ENCODE results near the gene CLDN5. TPM values are rescaled to one million over a fixed set of nuclear protein-coding genes. Genes with fewer than 3 reads are reported as not detected.

CLDN5 gene
- total RNA-seq, 1 donor from 2014 or later, result not detected

DNA sequence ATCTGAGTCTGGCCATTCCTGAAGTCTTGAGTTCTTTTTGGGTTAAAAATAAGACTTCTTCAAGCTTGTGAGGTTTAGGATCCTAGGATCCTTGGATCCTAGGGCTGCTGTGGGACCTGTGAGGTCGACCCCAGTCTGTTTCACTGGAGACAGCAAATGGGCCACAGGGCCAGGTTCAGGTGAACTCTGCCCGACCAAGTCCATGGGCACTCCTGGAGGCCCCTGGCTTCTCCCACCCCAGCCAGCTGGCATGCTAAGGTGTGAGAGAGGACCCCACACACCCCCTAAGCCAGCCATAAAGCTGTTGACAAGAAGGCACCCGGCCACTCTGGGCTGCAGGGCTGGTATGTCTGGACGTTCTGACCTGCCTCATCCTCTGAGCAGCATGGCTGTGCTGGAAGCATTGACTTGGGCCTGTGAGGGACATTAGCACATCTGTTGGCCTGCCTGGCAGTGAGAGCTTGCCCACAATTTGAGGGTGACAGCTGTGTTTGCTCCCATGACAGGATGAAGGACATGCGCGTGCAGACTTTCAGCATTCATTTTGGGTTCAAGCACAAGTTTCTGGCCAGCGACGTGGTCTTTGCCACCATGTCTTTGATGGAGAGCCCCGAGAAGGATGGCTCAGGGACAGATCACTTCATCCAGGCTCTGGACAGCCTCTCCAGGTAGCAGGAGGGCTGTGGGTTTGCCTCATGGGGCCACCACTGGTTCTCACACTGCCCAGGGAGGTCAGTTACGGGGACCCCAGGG, 16.0 kb downstream of the CLDN5 start:
- Mint-ChIP-seq H3K27me3 (ENCODE audit: unreplicated experiment) (no peaks in the 10 kb centered on the region), H3K36me3 (ENCODE audit: unreplicated experiment) (peaks cover 5% of the 10 kb centered on the region), H3K27ac (ENCODE audit: unreplicated experiment) (no peak overlapping the region), H3K4me1 (ENCODE audit: unreplicated experiment) (no peaks in the 10 kb centered on the region), H3K4me3 (ENCODE audit: unreplicated experiment) (no peak overlapping the region), H3K9me3 (ENCODE audit: unreplicated experiment) (no peaks in the 10 kb centered on the region)
- TF ChIP-seq, protein P1, sequence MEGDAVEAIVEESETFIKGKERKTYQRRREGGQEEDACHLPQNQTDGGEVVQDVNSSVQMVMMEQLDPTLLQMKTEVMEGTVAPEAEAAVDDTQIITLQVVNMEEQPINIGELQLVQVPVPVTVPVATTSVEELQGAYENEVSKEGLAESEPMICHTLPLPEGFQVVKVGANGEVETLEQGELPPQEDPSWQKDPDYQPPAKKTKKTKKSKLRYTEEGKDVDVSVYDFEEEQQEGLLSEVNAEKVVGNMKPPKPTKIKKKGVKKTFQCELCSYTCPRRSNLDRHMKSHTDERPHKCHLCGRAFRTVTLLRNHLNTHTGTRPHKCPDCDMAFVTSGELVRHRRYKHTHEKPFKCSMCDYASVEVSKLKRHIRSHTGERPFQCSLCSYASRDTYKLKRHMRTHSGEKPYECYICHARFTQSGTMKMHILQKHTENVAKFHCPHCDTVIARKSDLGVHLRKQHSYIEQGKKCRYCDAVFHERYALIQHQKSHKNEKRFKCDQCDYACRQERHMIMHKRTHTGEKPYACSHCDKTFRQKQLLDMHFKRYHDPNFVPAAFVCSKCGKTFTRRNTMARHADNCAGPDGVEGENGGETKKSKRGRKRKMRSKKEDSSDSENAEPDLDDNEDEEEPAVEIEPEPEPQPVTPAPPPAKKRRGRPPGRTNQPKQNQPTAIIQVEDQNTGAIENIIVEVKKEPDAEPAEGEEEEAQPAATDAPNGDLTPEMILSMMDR (IDR thresholded peaks at IDR 0.05), result no peak
- no peak for DNase-seq (ENCODE audit: extremely low spot score, unreplicated experiment)

DNA sequence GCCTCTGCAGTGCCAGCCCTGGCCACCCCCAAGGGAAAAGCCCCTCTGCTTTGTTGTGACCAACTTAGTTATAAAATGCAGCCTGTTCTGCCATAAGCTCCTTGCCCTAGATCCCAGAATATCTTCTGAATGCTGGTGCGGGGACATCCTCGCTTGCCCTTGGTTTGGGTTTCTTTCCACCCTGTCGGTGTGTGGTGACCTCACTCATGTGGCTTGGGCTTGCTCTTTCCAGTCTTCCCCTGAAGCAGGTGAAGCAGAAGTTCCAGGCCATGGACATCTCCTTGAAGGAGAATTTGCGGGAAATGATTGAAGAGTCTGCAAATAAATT, 16.7 kb downstream of the CLDN5 start:
- Mint-ChIP-seq H3K9me3 (ENCODE audit: unreplicated experiment) (no peaks in the 10 kb centered on the region), H3K4me3 (ENCODE audit: unreplicated experiment) (no peak overlapping the region), H3K4me1 (ENCODE audit: unreplicated experiment) (no peaks in the 10 kb centered on the region), H3K27me3 (ENCODE audit: unreplicated experiment) (no peaks in the 10 kb centered on the region), H3K27ac (ENCODE audit: unreplicated experiment) (no peak overlapping the region), H3K36me3 (ENCODE audit: unreplicated experiment) (peaks cover under 1% of the 10 kb centered on the region)
- TF ChIP-seq, protein P1 (IDR thresholded peaks at IDR 0.05), result no peak
- DNase-seq (ENCODE audit: extremely low spot score, unreplicated experiment), result no peak

DNA sequence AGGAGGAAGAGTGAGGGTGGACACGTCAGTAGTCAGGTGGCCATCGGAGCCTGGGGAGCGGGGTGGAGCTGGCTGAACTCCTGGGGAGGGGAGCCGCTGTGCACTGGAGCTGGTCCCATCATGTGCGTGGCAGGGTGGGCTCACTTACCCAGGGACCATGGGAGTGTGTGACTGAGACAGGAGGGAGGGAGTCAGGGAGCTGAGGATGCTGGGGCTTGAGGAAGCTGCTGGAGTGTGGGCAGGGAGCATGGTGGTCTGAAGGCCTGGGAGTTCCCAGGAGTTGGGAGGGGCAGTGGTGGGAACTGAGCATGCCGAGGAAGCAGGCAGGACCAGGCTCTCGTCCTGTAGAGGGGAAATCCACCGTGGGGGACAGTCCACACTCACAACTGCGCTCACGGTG, 18.0 kb downstream of the CLDN5 start:
- TF ChIP-seq, protein P1 (IDR thresholded peaks at IDR 0.05), result no peak
- DNase-seq (ENCODE audit: extremely low spot score, unreplicated experiment), result no peak
- Mint-ChIP-seq H3K27ac (ENCODE audit: unreplicated experiment) (no peak overlapping the region), H3K9me3 (ENCODE audit: unreplicated experiment) (no peaks in the 10 kb centered on the region), H3K27me3 (ENCODE audit: unreplicated experiment) (no peaks in the 10 kb centered on the region), H3K4me3 (ENCODE audit: unreplicated experiment) (no peak overlapping the region), H3K4me1 (ENCODE audit: unreplicated experiment) (no peaks in the 10 kb centered on the region), H3K36me3 (ENCODE audit: unreplicated experiment) (no peaks in the 10 kb centered on the region)

DNA sequence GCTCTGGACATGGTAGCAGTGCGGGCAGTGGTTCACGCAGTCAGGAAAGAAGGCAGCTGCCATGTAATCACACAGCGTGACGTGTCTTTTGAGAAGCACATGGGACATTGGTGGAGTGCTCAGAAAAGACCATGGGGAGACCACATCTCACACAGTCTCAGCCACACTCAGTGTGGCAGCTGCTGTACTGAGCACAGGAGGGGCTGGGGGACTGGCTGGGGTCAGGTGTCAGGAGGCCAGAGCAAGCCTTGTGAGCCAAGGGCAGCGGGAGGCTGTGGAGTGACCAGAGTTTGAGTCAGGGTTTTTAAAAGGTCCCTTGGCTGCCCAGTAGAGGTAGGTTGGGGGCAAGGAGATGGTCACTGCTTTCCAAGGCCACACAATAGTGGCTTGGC, 18.5 kb downstream of the CLDN5 start:
- TF ChIP-seq, protein P1 (IDR thresholded peaks at IDR 0.05), result no peak
- Mint-ChIP-seq H3K27ac (ENCODE audit: unreplicated experiment) (no peak overlapping the region), H3K9me3 (ENCODE audit: unreplicated experiment) (no peaks in the 10 kb centered on the region), H3K4me1 (ENCODE audit: unreplicated experiment) (no peaks in the 10 kb centered on the region), H3K4me3 (ENCODE audit: unreplicated experiment) (no peak overlapping the region), H3K27me3 (ENCODE audit: unreplicated experiment) (no peaks in the 10 kb centered on the region), H3K36me3 (ENCODE audit: unreplicated experiment) (no peaks in the 10 kb centered on the region)
- DNase-seq (ENCODE audit: extremely low spot score, unreplicated experiment), result no peak

DNA sequence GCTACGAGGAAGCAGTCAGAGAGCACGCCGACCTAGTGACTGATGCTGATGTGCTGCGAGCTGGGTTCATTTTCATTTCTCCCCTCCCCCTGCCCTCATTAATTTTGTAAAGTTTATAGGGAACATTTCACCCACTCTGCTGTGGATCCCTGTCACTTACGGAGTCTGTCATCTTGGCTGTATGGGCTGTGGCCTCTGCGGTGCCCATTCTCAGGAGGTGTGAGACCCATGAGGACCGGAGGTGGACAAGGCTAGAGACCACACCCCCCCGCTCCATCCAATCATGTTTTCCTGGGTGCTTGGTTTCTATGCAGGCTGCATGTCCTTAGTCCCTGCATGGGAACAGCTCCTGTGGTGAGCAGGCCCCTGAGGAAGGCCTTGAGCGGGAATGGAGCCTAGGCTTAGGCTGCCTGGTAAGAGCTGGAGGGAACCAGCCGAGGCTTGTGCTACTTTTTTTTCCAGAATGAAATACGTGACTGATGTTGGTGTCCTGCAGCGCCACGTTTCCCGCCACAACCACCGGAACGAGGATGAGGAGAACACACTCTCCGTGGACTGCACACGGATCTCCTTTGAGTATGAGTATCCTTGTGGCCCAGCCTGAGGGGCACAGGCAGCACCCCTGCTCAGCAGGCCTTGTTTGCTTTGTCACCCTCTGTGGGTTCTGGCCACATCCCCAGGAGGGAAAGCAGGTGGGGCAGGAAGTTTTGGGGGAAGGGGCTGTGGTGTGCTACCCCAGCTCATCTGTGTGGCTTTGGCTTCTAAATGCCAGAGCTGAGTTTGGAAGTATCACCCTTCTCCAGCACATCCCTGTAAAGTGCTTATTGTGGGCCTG, 19.1 kb downstream of the CLDN5 start:
- TF ChIP-seq, protein P1 (IDR thresholded peaks at IDR 0.05), result no peak
- no peak overlapping the region for H3K27ac Mint-ChIP-seq (ENCODE audit: unreplicated experiment)
- no peaks in the 10 kb centered on the region for H3K4me1 Mint-ChIP-seq (ENCODE audit: unreplicated experiment)
- H3K36me3 Mint-ChIP-seq (ENCODE audit: unreplicated experiment), result no peaks in the 10 kb centered on the region
- H3K9me3 Mint-ChIP-seq (ENCODE audit: unreplicated experiment), result no peaks in the 10 kb centered on the region
- no peak for DNase-seq (ENCODE audit: extremely low spot score, unreplicated experiment)
- no peak overlapping the region for H3K4me3 Mint-ChIP-seq (ENCODE audit: unreplicated experiment)
- H3K27me3 Mint-ChIP-seq (ENCODE audit: unreplicated experiment), result no peaks in the 10 kb centered on the region

All from osteocyte (in vitro differentiated cells).